ENCODE measurements around the gene IL10RA.
"Not testable (repeated sequence)": the region's sequence is repeated elsewhere in the genome, so short reads cannot be mapped to it uniquely, and the experiment has no call there.

The IL10RA gene

GRCh38 chr11:117985953-117986887 is at the start of gene IL10RA:
Gene IL10RA, plus strand, starts transcription at chr11:117986394. Its CDS starts 74 bp downstream, at chr11:117986468.
- DNase-seq, result peak; percentile 55

GRCh38 chr11:117936973-117937372 is 49.2 kb upstream of the IL10RA start:
- no peak for DNase-seq

- no peak for DNase-seq
Observed at GRCh38 chr11:117940736-117941135, 45.5 kb upstream of the IL10RA start.

- no peak for DNase-seq
Observed at GRCh38 chr11:117941163-117941707, 45.0 kb upstream of the IL10RA start.

GRCh38 chr11:117941976-117942654 is 44.1 kb upstream of the IL10RA start:
- no peak for DNase-seq

GRCh38 chr11:117944554-117944953 is 41.6 kb upstream of the IL10RA start:
- no peak for DNase-seq

- no peak for DNase-seq
Observed at GRCh38 chr11:117945047-117945810, 41.0 kb upstream of the IL10RA start.

- DNase-seq, result no peak
Observed at GRCh38 chr11:117946156-117946841, 39.9 kb upstream of the IL10RA start.

GRCh38 chr11:117946842-117947526 is 39.2 kb upstream of the IL10RA start:
- peak; percentile 84 for DNase-seq

GRCh38 chr11:117947751-117948150 is 38.4 kb upstream of the IL10RA start:
- not testable (repeated sequence) for DNase-seq

- not testable (repeated sequence) for DNase-seq
Observed at GRCh38 chr11:117948466-117948865, 37.7 kb upstream of the IL10RA start.

- no peak for DNase-seq
Observed at GRCh38 chr11:117949062-117949461, 37.1 kb upstream of the IL10RA start.

GRCh38 chr11:117950301-117950700 is 35.9 kb upstream of the IL10RA start:
- DNase-seq, result no peak

GRCh38 chr11:117950993-117951961 is 34.9 kb upstream of the IL10RA start:
- no peak for DNase-seq

- no peak for DNase-seq
Observed at GRCh38 chr11:117953024-117953671, 33.0 kb upstream of the IL10RA start.

GRCh38 chr11:117958949-117959348 is 27.2 kb upstream of the IL10RA start:
- no peak for DNase-seq

GRCh38 chr11:117959438-117960149 is 26.6 kb upstream of the IL10RA start:
- no peak for DNase-seq

GRCh38 chr11:117960406-117960805 is 25.8 kb upstream of the IL10RA start:
- DNase-seq, result no peak

- DNase-seq, result no peak
Observed at GRCh38 chr11:117961896-117962295, 24.3 kb upstream of the IL10RA start.
